Suprapubic skin (tissue), 3 donors: ENCODE results near the gene NAP1L1.

Experiments
- CTCF ChIP-seq, 2 donors: fragments of 200-600 bp in 1 of 2; fragments of 450-650 bp in 1 of 2; sonication (generic) in 1 of 2; IDR thresholded peaks; one replicate each; pipeline ENCODE4 v1.5.1; 2016 to 2019; ENCODE audit warnings: antibody characterized with exemption in 2 of 2, mild to moderate bottlenecking in 1 of 2, moderate library complexity in 1 of 2
- EP300 ChIP-seq: sonication (generic); formaldehyde crosslinking; IDR thresholded peaks from one replicate; pipeline ENCODE4 v1.6.1; 2017; ENCODE audit warnings: antibody characterized with exemption
- POLR2A ChIP-seq, 2 donors: fragments of 450-650 bp; IDR thresholded peaks; one replicate each; pipeline ENCODE4 v1.6.1; 2017; ENCODE audit warnings: antibody characterized with exemption in 2 of 2, mild to moderate bottlenecking in 2 of 2, moderate library complexity in 2 of 2

GRCh38 chr12:76073561-76073960 is 10.9 kb downstream of the NAP1L1 start:
- TF ChIP-seq CTCF (IDR thresholded peaks at IDR 0.05) (no peak), POLR2A (IDR thresholded peaks at IDR 0.05) (no peak), EP300 (no peak)
